Nephron (organoid): ENCODE measurements around the gene TIE1.

Source experiments
- H3K27ac Mint-ChIP-seq, 3 experiments: 2 replicates each; pipeline ENCODE4 v1.8.0; 2020; ENCODE audit warnings: mixed read lengths in 3 of 3, mild to moderate bottlenecking in 2 of 3, moderate library complexity in 1 of 3
- H3K27me3 Mint-ChIP-seq: 2 replicates; pipeline ENCODE4 v1.8.0; 2021; ENCODE audit warnings: low read depth, mild to moderate bottlenecking, moderate library complexity, mixed read lengths
- H3K36me3 Mint-ChIP-seq: 2 replicates; pipeline ENCODE4 v1.8.0; 2020; ENCODE audit warnings: low read depth, mixed read lengths
- H3K4me1 Mint-ChIP-seq: 2 replicates; pipeline ENCODE4 v1.8.0; 2020; ENCODE audit warnings: mixed read lengths
- H3K4me3 Mint-ChIP-seq, 3 experiments: 2 replicates each; pipeline ENCODE4 v1.8.0; 2020; ENCODE audit warnings: mild to moderate bottlenecking in 3 of 3, mixed read lengths in 3 of 3, moderate library complexity in 2 of 3
- H3K9me3 Mint-ChIP-seq: 2 replicates; pipeline ENCODE4 v1.8.0; 2020; ENCODE audit warnings: mixed read lengths
- TF ChIP-seq, protein P1 (sequence below), 3 experiments: fragments of 200-600 bp; sonication (generic); IDR thresholded peaks; one replicate each; pipeline ENCODE4 v1.5.0; 2021; ENCODE audit warnings: antibody characterized with exemption in 3 of 3; ENCODE audit not compliant: unreplicated experiment in 3 of 3

Gene TIE1

DNA sequence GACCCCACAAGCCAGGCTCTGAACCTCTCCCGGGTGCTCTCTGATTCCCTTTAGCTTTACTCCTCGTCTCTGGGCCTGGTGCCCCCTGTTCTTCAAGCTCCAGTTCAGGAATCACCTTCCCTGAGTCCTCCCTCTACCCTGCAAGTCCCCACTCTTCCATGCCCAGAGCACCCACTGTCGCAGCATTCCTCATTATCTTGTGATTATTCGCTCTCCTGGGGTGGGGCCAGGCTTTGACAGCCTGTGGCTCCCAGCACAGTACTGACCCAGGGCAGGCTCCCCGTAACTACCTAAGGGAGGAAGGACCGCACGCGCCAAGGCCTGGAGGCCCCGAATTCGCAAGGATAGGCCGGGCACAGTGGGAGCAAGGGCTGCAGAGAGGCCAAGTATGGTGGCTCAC lies 14.7 kb upstream of the TIE1 start:
- H3K36me3 Mint-ChIP-seq, result no peaks in the 10 kb centered on the region
- no peaks in the 10 kb centered on the region for H3K4me1 Mint-ChIP-seq
- peaks cover 19% of the 10 kb centered on the region for H3K27me3 Mint-ChIP-seq
- TF ChIP-seq, protein P1, sequence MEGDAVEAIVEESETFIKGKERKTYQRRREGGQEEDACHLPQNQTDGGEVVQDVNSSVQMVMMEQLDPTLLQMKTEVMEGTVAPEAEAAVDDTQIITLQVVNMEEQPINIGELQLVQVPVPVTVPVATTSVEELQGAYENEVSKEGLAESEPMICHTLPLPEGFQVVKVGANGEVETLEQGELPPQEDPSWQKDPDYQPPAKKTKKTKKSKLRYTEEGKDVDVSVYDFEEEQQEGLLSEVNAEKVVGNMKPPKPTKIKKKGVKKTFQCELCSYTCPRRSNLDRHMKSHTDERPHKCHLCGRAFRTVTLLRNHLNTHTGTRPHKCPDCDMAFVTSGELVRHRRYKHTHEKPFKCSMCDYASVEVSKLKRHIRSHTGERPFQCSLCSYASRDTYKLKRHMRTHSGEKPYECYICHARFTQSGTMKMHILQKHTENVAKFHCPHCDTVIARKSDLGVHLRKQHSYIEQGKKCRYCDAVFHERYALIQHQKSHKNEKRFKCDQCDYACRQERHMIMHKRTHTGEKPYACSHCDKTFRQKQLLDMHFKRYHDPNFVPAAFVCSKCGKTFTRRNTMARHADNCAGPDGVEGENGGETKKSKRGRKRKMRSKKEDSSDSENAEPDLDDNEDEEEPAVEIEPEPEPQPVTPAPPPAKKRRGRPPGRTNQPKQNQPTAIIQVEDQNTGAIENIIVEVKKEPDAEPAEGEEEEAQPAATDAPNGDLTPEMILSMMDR (IDR thresholded peaks at IDR 0.05; ENCODE audit: unreplicated experiment in 3 of 3), result no peak
- peak overlapping the region in 1 of 3 experiments; percentile 14 for H3K4me3 Mint-ChIP-seq
- no peaks in the 10 kb centered on the region for H3K9me3 Mint-ChIP-seq
- H3K27ac Mint-ChIP-seq, result peak overlapping the region; percentile 74 to 97 (median 84)

DNA sequence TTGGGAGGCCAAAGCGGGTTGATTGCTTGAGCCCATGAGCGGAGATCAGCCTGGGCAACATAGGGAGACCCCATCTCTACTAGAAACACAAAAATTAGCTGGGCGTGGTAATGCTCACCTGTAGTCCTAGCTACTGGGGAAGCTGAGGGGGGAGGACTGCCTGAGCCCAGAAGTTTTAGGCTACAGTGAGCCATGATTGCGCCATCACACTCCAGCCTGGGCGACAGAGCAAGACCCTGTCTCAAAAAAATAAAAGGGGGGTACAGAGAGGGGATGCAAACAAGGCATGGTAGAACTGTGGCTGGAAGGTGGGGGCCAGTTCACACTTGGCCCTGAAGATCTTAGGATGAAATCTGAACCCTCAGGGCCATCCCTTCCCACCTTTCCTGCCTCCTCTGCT lies 14.2 kb upstream of the TIE1 start:
- no peaks in the 10 kb centered on the region for H3K9me3 Mint-ChIP-seq
- TF ChIP-seq, protein P1 (IDR thresholded peaks at IDR 0.05; ENCODE audit: unreplicated experiment in 3 of 3), result no peak
- H3K4me3 Mint-ChIP-seq, result no peak overlapping the region
- H3K4me1 Mint-ChIP-seq, result no peaks in the 10 kb centered on the region
- H3K36me3 Mint-ChIP-seq, result no peaks in the 10 kb centered on the region
- H3K27ac Mint-ChIP-seq, result peak overlapping the region; percentile 74 to 97 (median 84)
- peaks cover 19% of the 10 kb centered on the region for H3K27me3 Mint-ChIP-seq

DNA sequence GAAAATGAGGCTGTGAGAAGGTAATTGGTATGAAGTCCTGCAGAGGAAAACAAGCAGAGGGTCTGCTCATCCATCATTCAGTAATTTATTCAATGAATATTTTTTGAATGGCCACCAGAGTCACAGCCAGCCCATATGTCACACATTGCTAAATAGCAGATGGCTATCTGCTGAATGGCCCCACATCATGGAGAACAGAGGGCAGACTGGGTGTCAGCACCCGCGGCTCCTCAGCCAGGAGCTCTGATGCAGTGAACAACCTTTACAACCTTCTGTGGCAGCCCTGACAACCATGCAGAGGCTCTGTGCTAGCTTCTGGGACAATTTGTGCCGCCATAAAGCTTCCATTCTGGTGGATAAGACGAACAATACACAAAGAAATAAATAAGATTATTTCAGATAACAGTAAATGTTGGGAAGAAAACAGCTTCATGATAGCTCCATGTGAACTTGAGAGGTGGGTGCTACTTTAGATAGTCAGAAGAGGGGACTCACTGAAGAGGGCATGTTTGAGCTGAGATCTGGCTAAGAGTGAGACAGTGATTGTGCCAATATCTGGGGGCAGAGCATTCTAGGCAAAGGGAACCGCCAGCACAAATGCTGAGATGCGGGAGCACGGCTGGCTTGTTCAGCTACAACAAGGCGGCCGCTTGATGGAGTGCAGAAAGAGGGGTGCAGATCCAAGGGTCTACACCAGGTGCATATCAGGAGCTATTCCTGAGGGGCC lies 12.6 kb upstream of the TIE1 start:
- peaks cover 19% of the 10 kb centered on the region for H3K27me3 Mint-ChIP-seq
- H3K4me1 Mint-ChIP-seq, result no peaks in the 10 kb centered on the region
- H3K4me3 Mint-ChIP-seq, result no peak overlapping the region
- no peaks in the 10 kb centered on the region for H3K36me3 Mint-ChIP-seq
- peak overlapping the region in 1 of 3 experiments; percentile 63 for H3K27ac Mint-ChIP-seq
- H3K9me3 Mint-ChIP-seq, result no peaks in the 10 kb centered on the region
- TF ChIP-seq, protein P1 (IDR thresholded peaks at IDR 0.05; ENCODE audit: unreplicated experiment in 3 of 3), result no peak

DNA sequence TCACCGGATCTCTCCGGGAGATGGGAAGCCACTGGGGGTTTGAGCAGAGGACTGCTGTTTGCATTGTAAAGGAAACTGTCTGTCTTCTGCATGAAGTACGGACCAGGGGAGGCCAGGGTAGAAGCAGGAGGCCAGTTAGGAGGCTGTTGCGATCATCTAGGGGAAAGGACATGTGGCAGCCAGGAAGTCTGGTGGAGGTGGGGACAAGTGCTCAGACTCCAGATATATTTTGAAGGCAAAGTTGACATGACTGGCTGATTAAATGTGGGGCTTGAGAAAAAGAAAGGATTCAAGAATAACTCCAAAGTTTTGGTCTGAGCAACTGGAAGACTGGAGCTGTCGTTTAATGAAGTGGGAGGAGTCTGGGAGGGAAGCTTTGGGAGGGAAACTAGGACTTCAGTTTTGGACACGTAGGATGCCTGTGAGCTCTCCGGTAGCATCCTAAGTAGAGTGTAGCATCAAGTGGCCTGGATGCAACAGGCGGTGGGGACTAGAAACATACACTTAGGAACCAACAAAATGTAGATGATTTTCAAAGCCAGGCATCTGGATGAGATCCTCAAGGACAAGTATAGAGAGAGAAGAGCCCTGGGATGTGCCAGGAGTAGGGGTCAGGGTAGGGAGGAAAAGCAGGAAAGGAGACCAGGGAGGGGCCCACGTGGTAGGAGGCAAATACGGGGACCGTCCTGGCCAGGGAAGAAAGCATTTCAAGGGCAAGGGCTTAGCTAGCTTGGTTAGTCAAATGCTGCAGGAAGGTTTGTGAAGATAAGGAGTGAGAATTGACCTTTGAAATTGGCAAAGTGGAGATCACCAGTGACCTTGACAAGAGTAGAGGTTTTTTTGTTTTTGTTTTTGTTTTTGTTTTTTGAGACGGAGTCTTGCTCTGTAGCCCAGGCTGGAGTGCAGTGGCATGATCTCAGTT lies 11.7 kb upstream of the TIE1 start:
- H3K4me3 Mint-ChIP-seq, result no peak overlapping the region
- TF ChIP-seq, protein P1 (IDR thresholded peaks at IDR 0.05; ENCODE audit: unreplicated experiment in 3 of 3), result no peak
- H3K4me1 Mint-ChIP-seq, result no peaks in the 10 kb centered on the region
- H3K27ac Mint-ChIP-seq, result no peak overlapping the region
- H3K36me3 Mint-ChIP-seq, result no peaks in the 10 kb centered on the region
- H3K27me3 Mint-ChIP-seq, result peaks cover 18% of the 10 kb centered on the region
- no peaks in the 10 kb centered on the region for H3K9me3 Mint-ChIP-seq

DNA sequence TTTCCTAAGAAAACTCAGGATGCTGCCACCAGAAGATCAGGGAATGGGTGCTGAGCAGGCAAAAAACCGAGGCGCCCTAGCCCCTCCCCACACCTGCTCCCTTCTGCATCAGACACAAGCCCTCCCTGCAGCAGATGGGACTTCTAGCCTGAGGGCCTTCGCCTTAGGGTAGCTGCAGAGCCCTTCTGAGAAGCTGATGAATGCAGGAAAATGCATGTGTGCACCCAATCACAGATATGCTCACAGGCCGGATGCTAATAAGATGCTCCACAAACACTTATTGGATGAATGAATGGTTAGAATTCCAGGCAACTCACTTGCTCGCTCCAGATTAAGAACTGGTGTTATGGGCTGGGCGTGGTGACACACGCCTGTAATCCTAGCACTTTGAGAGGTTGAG lies 8.6 kb upstream of the TIE1 start:
- Mint-ChIP-seq H3K36me3 (no peaks in the 10 kb centered on the region), H3K4me1 (peaks cover 11% of the 10 kb centered on the region), H3K4me3 (no peak overlapping the region), H3K27ac (no peak overlapping the region), H3K27me3 (peaks cover 7% of the 10 kb centered on the region), H3K9me3 (no peaks in the 10 kb centered on the region)
- TF ChIP-seq, protein P1 (IDR thresholded peaks at IDR 0.05; ENCODE audit: unreplicated experiment in 3 of 3), result no peak
